Hindlimb muscle (tissue), 1 donor: Measurements from ENCODE around the gene VPS4B. TPM values are rescaled to one million over a fixed set of nuclear protein-coding genes. Genes with fewer than 3 reads are reported as not detected.

Experiments
- DNase-seq: peaks from one replicate; pipeline ENCODE4 v3.0.0-alpha.2; 2013
- polyA plus RNA-seq: library from polyadenylated mRNA; unstranded; fragments of 120-200 nt; gene quantifications from one replicate; pipeline ENCODE4 v1.2.1, GENCODE V29; 2013; ENCODE audit not compliant: insufficient read length

The VPS4B gene
- polyA plus RNA-seq, 1 donor: 24.7 TPM

DNA sequence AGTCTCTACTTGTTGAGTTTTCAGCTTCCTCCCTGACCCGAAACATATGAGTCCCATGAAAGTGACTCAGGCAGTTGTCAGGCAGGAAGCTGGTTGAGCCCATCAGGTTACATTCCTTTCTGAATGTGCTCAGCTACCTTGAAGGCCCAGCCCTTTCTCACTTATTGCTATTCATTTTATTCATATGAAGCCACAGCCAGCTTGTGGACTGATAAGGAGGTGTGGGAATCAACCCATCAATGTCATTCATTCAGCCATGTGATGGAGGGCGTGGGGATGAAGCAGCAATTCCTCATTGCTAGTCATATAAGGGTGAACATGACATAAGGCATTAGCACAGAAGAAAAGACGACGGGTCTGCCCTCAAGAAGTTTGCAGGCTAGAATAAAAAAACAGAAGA lies 5.3 kb upstream of the VPS4B start:
- DNase-seq: no peak

DNA sequence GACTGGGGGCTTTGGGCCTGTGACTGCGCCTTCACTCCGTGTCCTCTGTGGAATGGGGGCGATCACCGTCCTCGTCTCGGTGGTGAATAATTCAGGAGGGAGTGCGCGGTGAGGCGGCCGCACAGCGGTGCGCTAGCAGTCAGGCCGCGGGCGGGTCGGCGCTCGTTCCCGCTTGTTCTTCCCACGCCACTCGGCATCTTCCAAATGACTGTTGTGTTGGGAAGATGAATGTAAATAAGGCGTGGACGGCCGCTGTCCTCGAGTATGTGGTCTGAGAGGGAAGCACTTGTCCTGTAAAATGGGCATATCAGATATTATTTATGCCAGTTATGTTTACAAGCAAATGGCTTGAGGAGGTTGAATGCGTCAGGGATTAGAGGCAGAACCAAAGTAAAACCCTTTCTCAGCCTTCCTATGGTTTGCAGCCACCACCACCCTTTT lies 608 bp upstream of the VPS4B start:
- no peak for DNase-seq

DNA sequence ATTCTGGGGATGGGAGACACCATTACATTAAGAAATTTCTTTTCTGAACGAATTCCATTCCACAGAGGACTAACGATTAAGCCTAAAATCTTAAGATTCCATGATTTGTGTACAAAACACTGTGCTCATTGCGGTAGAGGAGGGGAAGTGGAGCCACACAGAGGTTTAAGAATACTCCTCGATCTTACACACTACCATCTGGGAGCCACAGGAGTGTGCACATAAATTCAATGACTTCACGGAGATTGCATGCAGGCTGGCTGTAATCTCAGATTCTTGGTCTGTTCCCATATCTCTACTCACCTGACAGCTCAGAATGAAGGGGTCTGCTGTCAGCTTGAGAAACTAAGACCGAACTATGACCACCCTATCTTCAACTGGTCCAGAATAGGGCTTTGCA lies 762 bp downstream of the VPS4B start:
- DNase-seq: no peak

DNA sequence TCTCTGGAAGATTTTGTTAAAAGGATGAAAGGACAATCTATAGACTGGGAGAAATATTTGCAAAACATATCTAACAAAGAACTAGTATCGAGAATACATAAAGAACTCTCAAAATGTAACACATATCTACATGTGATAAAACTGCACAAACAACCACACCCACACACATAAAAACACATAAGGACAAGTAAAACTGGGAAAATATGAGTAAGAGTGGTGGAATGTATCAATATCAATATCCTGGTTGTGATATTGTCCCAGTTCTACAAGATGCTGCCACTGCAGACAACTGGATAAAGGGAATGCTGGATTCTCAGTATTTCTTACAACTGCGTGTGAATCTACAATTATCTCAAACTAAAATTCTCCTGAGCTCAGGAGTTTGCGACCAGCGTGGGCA lies 9.3 kb downstream of the VPS4B start:
- no peak for DNase-seq

DNA sequence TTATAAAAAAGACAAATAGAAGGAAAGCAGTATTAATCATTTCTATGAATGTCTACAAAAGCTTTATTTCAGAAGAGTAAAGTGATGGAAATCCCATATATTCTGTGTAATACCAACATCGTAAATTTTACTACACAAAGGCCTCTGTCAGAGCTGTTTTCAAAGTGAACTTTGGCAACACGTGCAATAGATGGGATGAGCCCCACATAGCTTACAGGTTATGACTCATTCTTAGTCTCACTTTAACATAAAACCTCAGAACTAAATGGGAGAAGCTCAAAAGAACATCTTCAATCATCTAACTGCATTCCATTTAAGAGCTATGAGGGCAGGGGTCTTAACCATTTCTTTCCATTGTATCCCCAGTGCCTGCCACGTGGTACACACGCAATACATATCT lies 11.5 kb downstream of the VPS4B start:
- DNase-seq: no peak

DNA sequence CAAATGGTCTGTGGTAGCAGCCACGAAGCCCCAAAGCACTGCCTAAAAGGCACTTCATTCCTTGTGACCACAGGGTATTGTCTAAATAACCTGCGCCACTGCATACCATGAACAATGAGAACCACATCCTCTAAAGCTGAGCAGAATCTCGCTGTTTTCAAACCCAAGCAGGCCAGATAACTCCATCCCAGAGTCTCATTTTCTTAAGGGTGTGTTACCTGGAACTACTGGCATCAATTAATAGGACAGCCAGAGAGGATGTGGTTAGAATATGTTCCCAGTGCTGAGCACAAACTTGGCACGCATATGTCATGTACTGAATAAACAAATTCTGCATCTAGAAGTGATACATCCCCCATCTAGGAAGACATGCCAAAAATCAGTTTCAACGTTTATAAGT lies 13.0 kb downstream of the VPS4B start:
- DNase-seq: no peak

DNA sequence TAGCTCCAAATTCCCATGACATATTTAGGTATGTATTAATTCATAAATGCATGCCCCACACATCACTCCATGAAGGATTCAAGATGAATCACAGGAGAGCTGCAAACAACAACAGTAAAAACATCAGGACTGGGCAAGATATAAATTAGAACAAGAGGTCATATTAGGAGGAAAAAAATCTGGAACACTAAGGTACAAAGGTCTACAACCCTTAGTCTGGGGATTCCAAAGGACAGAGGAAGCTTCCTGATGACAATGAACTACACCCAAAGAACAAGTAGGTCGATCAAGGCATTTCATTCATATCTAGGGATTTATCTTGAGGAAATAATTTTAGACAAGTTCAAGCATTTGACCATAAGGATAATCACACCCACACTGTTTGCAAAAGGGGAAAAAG lies 14.5 kb downstream of the VPS4B start:
- DNase-seq: no peak

DNA sequence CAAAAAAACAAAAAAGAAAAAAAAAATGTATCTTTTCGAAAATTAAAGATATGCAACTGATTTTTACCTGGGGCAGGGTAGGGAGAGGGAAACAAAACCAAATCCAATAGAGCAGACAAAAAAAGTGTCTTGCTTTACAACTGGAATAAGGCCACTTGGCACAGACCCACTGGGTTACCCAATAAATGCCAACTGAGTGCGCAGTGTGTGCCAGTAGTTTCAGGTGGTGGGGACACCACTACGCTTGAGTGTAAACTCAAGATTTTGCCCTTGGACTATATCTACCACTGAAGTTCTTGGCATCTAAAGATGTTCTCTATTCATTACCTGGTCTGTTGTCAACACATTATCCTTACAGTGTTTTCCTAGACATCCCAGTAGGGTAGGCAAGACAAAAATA lies 16.3 kb downstream of the VPS4B start:
- DNase-seq: no peak

DNA sequence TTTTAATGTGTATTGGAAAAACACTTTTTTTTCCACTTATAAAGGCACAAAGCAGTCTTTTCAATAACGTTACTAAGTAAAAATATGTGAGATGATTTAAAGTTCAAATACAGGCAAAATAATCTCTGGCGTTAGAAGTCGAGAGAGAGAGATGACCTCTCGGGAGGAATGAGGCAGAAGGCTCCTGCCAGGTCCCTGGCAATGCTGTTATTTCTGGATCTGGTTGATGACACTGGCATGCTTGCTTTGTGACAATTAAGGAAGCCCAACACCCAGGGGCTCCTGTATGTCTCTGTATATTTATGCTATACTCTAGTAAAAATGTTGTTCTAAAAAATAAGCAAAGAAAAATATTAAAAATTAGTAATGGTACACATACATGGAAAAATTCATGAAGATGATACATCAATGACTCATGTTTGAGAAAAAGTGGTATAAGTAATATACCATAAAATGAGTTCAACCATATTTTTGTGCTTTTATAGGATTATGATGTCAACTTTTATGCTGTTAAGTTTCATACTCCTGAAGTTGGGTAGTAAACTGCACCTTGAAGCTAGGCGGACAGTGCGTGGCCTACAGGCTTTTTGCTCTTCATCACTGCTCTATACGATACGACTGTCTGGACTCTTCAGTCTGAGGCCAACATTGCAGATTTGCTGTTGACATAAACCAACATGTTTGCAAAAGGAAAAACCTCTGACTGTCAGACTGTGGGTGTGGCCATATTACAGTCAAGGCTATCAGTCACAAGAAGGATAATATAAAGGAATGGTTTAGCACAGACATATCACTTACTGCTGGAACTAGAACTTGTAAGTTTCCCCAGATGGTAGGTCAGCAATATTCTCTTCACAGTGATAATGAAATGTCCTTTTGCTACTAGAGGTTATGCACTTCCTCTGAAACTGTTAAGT lies 19.8 kb downstream of the VPS4B start:
- DNase-seq: no peak

DNA sequence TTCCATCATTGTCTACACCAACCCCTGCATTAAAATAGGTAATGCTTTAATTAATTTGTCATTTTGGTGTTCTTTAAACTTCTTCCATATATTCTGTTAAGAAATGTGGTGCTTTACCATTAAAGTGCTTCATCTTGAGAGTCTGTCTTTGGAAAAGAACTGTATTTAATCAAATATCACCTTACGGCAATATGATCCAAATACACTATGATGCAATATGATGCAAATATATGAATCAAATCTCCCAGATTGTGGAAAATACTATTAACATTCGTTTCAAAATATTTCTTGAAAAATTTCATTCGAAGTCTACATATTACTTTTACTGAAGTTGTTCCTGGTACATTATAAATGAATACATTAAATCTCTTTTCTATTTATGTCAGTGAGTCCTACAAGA lies 23.0 kb downstream of the VPS4B start:
- DNase-seq: no peak

DNA sequence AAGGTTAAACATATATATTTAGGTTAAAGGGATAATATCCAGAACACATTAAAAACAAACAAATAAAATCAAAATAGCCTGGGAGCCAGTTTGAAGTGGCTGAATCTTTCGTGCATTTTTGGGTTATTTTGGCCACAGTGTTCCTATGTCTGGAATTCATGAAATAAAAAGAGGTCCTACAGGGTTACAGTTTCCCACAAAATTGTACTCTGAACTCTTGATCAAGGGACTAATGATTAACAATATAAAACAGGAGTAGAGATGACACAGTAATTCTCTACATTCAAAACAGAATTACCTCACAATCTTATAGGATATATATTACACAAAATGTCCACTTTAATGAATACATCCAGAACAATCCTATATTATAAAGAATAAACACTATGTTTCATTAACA lies 24.9 kb downstream of the VPS4B start:
- no peak for DNase-seq

DNA sequence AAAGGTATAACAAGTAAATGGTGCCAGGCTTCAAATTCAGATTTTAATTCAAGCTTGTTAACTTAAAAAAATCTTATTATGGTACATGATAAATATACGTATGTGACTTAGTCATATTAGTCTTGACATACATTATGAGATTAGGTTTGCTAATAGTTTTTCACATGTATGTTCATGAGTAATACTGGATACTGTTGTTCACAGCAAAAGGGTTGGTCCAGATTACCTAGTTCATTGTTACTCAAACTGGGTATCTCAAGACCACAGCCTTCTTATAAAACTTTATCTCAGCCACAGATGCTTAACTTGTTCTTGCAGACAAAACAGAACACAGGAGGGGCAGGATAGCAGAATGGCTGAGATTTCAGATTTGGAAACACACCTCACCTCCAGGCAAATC lies 26.8 kb downstream of the VPS4B start:
- DNase-seq: no peak

DNA sequence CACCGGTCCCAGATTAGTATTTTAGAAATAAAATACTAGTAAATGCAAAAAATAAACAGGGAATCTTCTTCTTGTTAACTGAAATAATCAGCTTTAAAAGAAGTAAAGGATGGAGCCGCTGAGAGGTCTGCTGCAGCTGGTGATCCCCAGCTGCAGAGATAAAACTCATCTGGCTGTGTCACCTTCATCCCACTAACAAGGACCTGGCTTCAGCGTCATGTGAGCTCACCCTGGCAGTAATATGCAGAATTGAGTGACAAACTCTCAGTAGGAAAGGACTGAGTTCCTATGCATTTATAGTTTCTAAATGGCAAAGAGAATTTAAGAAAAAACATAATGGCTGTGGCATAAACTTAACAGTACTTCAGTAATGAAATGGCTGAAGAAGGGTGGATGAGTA lies 27.3 kb downstream of the VPS4B start:
- no peak for DNase-seq

DNA sequence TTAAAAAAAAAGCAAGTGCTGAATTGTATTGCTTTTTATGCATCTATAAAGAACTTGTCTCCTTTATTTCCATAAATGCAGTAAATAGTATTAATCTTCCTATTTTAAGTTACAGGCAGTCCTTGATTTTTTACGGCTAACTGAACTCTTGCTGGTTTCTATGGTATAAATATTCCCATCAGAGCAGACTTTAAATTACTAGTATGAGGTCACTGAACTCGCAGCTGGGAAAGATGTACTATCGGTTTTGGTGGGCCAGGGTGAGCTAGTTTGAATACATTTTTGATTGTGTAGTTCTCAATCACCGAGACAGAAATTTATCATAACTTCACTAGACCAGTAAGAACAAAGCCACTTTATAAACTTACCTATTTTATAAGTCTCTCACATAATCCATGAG lies 34.4 kb downstream of the VPS4B start:
- DNase-seq: no peak

DNA sequence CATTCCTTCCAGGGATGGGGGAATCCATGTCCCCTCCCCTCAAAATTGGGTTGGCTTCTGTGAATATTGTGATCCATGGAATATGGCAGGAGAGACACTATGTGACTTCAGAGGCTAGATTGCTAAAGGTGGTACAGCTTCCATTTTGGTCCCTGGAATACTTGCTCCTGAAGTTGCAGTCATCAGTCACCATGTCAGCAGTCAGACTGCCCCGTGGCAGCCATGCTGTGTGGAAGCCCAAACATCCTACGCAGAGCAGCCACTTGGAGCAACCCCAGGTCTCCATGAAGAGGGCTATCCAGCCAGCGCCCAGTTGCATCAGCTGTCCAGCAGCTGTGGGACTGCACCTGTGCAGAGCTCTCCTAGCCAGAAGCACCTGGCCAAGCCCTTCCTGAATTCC lies 39.4 kb downstream of the VPS4B start:
- DNase-seq: no peak

DNA sequence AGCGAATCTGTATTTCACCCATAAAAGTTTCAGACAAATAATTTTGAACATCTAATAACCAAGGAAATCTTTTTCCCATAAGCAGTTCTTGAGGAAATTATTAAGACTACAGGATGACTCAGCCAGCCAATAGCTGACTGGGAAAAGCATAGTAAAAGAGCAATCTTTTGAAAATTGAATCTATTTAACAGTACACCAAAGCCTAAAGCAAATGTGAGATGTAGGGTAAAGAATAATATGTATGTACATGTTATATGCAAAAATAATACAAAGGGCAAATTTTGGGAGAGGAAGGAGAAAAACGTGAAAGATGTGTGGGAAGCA lies 42.7 kb downstream of the VPS4B start:
- DNase-seq: no peak

DNA sequence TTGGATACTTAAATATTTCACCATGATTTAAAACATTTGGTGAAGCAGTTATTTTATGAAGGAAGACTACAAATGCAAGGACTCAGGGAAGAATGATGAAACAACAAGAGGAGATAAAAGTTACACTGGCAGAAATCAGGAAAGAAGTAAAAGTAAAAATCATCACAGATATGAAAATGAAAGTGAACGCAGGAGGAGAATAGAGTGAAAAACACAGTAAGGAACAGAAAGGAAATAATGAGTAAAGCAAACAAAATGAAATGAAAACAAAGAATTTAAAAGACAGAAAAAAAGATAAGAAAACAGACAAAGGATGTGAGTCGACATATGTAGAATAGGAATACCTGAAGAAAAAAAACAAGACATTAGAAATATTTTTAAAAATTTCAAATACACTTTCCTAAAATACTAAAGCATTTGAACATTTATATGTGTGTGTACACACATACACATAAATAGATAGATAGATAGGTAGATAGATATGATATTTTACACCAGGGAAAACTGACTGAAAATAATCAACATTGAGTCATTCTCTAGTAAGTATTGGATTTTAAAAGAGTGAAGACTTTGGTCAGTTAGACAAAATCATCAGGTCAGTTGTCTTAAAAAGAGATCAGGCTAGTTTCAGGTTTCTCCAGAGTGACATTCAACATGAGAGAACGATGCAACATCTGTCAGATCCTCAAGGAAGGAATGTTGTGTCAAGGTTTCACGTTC lies 43.2 kb downstream of the VPS4B start:
- no peak for DNase-seq

DNA sequence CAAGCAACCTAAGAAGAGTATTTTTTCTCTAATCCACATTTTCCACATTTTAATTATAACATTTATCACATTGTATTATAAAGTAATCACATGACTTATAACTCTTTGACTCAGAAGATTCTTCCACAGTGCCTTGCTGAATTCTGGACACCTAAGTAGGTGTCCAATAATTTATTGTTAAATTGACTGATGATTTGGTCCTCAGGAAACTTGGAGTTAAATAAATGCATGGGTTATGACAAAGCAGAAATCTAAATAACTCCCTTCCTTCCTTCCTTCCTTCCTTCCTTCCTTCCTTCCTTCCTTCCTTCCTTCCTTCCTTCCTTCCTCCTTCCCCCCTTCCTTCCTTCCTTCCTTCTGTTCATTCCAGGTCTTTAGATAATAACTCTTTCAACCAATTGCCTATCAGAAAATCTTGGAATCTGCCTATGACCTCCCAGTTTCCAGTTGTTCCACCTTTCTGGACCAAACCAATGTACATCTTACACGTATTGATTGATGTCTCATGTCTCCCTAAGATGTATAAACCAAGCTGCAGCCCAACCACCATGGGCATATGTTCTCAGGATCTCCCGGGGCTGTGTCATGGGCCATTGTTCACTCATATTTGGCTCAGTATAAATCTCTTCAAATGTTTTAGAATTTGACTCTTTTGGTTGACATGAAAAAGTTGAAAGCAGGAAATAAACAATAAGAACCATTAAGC lies 44.8 kb downstream of the VPS4B start:
- no peak for DNase-seq

DNA sequence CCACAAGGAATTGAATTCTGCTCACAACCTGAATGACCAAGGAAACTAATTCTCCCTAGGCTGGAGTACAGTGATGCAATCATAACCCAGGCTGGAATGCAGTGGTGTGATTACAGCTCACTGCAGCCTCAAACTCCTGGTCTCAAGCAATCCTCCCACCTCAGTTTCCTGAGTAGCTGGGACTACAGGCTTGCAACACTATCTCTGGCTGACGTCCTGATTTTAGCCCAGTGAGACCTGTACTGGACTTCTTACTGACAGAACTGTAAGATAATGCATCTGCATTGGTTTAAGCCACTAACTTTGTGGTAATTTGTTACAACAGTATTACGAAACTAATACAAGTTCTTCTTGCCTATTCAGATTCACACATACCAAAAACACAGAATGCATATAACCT lies 45.7 kb downstream of the VPS4B start:
- DNase-seq: no peak

DNA sequence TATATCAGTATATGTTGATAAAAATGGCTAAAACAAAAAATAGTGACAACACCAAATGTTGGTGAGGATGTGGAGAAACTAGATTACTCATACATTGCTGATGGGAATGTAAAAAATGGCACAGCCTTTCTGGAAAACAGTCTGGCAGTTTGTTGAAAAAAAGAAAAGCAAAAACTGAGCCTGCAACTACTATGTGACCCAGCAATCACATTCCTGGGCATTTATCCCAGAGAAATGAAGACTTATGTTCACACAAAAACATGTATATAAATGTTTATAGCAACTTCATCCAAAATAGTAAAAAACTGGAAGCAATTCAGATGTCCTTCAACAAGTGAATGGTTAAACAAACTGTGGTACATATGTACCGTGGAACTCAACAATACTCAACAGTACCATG lies 47.7 kb downstream of the VPS4B start:
- DNase-seq: peak; percentile 30

DNA sequence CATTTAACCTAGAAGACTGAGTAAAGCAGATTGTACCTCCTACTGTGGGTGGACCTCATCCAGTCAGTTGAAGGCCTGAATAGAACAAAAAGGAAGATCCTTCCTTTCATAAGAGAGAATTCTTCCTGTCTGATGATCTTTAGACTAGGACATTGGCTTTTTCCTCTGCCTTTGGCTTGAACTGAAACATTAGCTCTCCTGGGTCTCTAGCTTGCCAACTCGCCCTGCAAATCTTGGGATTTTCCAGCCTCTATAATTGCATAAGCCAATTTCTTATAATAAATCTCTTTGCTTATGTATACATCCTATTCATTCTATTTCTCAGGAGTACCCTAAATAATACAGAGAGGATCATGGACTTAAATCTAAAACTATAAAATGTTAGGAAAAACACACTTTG lies 49.1 kb downstream of the VPS4B start:
- DNase-seq: peak; percentile 72

DNA sequence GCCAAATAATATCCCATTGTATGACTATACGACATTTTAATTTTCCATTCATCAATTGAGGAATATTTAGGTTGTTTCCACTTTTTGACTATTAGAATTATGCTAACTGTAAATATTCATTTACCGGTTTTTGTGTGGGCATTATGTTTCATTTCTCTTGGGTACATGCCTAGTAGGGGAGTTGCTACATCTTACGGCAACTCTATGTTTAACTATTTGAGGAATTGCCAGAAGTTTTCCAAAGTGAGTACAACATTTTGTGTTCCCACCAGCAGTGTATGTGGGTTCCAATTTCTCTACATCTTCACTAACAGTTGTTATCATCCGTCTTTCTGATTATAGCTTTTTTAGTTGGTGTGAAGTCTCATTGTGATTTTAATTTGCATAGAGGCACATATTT lies 53.7 kb downstream of the VPS4B start:
- DNase-seq: no peak
